ENCODE data around the gene A1CF. TPM values are rescaled to one million over a fixed set of nuclear protein-coding genes. Genes with fewer than 3 reads are reported as not detected.

A1CF gene
- total and polyA plus RNA-seq, 2 experiments from 2014 or later, result 0.05 TPM; not detected in 1

- TF ChIP-seq, protein P1, sequence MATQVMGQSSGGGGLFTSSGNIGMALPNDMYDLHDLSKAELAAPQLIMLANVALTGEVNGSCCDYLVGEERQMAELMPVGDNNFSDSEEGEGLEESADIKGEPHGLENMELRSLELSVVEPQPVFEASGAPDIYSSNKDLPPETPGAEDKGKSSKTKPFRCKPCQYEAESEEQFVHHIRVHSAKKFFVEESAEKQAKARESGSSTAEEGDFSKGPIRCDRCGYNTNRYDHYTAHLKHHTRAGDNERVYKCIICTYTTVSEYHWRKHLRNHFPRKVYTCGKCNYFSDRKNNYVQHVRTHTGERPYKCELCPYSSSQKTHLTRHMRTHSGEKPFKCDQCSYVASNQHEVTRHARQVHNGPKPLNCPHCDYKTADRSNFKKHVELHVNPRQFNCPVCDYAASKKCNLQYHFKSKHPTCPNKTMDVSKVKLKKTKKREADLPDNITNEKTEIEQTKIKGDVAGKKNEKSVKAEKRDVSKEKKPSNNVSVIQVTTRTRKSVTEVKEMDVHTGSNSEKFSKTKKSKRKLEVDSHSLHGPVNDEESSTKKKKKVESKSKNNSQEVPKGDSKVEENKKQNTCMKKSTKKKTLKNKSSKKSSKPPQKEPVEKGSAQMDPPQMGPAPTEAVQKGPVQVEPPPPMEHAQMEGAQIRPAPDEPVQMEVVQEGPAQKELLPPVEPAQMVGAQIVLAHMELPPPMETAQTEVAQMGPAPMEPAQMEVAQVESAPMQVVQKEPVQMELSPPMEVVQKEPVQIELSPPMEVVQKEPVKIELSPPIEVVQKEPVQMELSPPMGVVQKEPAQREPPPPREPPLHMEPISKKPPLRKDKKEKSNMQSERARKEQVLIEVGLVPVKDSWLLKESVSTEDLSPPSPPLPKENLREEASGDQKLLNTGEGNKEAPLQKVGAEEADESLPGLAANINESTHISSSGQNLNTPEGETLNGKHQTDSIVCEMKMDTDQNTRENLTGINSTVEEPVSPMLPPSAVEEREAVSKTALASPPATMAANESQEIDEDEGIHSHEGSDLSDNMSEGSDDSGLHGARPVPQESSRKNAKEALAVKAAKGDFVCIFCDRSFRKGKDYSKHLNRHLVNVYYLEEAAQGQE (IDR thresholded peaks at IDR 0.05; ENCODE audit: unreplicated experiment), result no peak
- no peak for TF ChIP-seq POLR2AphosphoS5 (IDR thresholded peaks at IDR 0.05; ENCODE audit: low read depth)
Measured at GRCh38 chr10:50798297-50798696, 87.1 kb downstream of the A1CF start (continued).

- H3K9me3 Mint-ChIP-seq, result peaks cover 5% of the 10 kb centered on the region; the same call in 1 of the 3 replicates
- H3K27ac Mint-ChIP-seq, result no peak overlapping the region
- no peak overlapping the region for H3K4me3 Mint-ChIP-seq
- ATAC-seq (no peak), DNase-seq (ENCODE audit: low spot score) (no peak)
- Histone ChIP-seq H3K27me3 (ENCODE audit: insufficient read depth) (no peaks in the 10 kb centered on the region), H3K4me3 (no peak overlapping the region), H2AFZ (no peak overlapping the region), H3K9me2 (ENCODE audit: insufficient read depth) (no peaks in the 10 kb centered on the region), H3K27ac (ENCODE audit: low read depth) (no peak overlapping the region), H3K4me1 (ENCODE audit: insufficient read depth) (no peaks in the 10 kb centered on the region), H3K4me2 (no peak overlapping the region), H3K79me2 (replicated peaks; ENCODE audit: insufficient read depth) (no peaks in the 10 kb centered on the region), H3K36me3 (ENCODE audit: insufficient read depth) (no peaks in the 10 kb centered on the region), H3F3A (replicated peaks; ENCODE audit: low read depth) (no peaks in the 10 kb centered on the region), H4K20me1 (replicated peaks; ENCODE audit: insufficient read depth) (no peaks in the 10 kb centered on the region)
- peaks cover 3% of the 10 kb centered on the region for H3K27me3 Mint-ChIP-seq (ENCODE audit: insufficient read depth, low read depth, poor library complexity)
- peaks cover 3% of the 10 kb centered on the region; the same call in 1 of the 3 replicates for H3K4me1 Mint-ChIP-seq
- peaks cover 5% of the 10 kb centered on the region; the same call in 1 of the 3 replicates for H3K36me3 Mint-ChIP-seq (ENCODE audit: low read depth)
- TF ChIP-seq NANOG (IDR thresholded peaks at IDR 0.05; ENCODE audit: borderline replicate concordance), result no peak
- no peak for TF ChIP-seq JUNB (IDR thresholded peaks at IDR 0.05; ENCODE audit: unreplicated experiment)
- TF ChIP-seq POLR2AphosphoS5 (IDR thresholded peaks at IDR 0.05; ENCODE audit: low read depth), result no peak
- no peak for TF ChIP-seq ZNF462 (CRISPR knock-in tag; IDR thresholded peaks at IDR 0.05)
- TF ChIP-seq, protein P2, sequence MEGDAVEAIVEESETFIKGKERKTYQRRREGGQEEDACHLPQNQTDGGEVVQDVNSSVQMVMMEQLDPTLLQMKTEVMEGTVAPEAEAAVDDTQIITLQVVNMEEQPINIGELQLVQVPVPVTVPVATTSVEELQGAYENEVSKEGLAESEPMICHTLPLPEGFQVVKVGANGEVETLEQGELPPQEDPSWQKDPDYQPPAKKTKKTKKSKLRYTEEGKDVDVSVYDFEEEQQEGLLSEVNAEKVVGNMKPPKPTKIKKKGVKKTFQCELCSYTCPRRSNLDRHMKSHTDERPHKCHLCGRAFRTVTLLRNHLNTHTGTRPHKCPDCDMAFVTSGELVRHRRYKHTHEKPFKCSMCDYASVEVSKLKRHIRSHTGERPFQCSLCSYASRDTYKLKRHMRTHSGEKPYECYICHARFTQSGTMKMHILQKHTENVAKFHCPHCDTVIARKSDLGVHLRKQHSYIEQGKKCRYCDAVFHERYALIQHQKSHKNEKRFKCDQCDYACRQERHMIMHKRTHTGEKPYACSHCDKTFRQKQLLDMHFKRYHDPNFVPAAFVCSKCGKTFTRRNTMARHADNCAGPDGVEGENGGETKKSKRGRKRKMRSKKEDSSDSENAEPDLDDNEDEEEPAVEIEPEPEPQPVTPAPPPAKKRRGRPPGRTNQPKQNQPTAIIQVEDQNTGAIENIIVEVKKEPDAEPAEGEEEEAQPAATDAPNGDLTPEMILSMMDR (conservative IDR thresholded peaks at IDR 0.05; ENCODE audit: low read depth in 2 of 2), result no peak
- TF ChIP-seq, protein P1 (IDR thresholded peaks at IDR 0.05; ENCODE audit: unreplicated experiment), result no peak
- TF ChIP-seq ZNF331 (CRISPR knock-in tag; IDR thresholded peaks at IDR 0.05; ENCODE audit: low read depth), result no peak
- TF ChIP-seq ZNF114 (CRISPR knock-in tag; IDR thresholded peaks at IDR 0.05), result no peak
Measured at GRCh38 chr10:50796693-50797092, 88.7 kb downstream of the A1CF start.
